Posterior vena cava (tissue), 2 donors: ENCODE measurements around the gene SNRNP35. TPM values are rescaled to one million over a fixed set of nuclear protein-coding genes. Genes with fewer than 3 reads are reported as not detected.
"Not testable (repeated sequence)": the region's sequence is repeated elsewhere in the genome, so short reads cannot be mapped to it uniquely, and the experiment has no call there.

Experiments
- DNase-seq: peaks from one replicate; pipeline ENCODE4 v3.0.0-alpha.2; 2020; ENCODE audit warnings: low spot score
- intact Hi-C, 2 donors: fragments of 100-400 bp; cut with DNase I; formaldehyde crosslinking; loops; one replicate each; pipeline versions ENCODE4 v1.14.1 to v1.14.2; 2022 to 2023
- long read RNA-seq, 2 donors: library from polyadenylated mRNA; unstranded; transcript quantifications; one replicate each; pipeline ENCODE4 v2.0.0, GENCODE V29; 2020 to 2021
- total RNA-seq, 2 donors: library from RNA; stranded (reverse); fragmentation: NEBNext Ultra II Directional; extraction: Animal tissue kit (Norgen Biotek cat#: 25700); gene quantifications; one replicate each; pipeline ENCODE4 v1.2.1, GENCODE V29; 2021
- donor health status: DM: yes; HTN: yes; CAD: no.
- donor health status: DM: yes; HTN: yes; CAD: no.

The SNRNP35 gene
- total RNA-seq, result 10 to 100 TPM; 11.9 to 16.9 TPM
- long read RNA-seq, donor 1, partial matches to known transcripts, result 0 of 3 reads
- long read RNA-seq, donor 1, other reads (novel, unspliced or antisense), result 1 of 3 reads
- long read RNA-seq, donor 2, transcript SNRNP35-203 (2 exons, 1,975 nt), result major isoform, 22 of 30 reads
- long read RNA-seq, donor 2, partial matches to known transcripts, result 0 of 30 reads
- long read RNA-seq, donor 2, other reads (novel, unspliced or antisense), result 5 of 30 reads

- peak; percentile 94 for DNase-seq
- intact Hi-C loops, result no loop called here
These were observed at the start of gene SNRNP35 for GRCh38 chr12:123457980-123458779. SNRNP35 (plus strand) TSS chr12:123458139; CDS start chr12:123465541, 7,402 bp downstream.

GRCh38 chr12:123408619-123409018 lies 49.3 kb upstream of the SNRNP35 start:
- intact Hi-C loops, DNase-seq: not testable (repeated sequence)

- intact Hi-C loops, DNase-seq: not testable (repeated sequence)
These were observed 48.5 kb upstream of the SNRNP35 start for GRCh38 chr12:123409284-123410040.

GRCh38 chr12:123410041-123410412 lies 47.9 kb upstream of the SNRNP35 start:
- intact Hi-C loops, result no loop called here
- DNase-seq, result no peak

- intact Hi-C loops, result no loop called here
- DNase-seq, result no peak
These were observed 36.6 kb upstream of the SNRNP35 start for GRCh38 chr12:123421314-123421713.

GRCh38 chr12:123427036-123427769 lies 30.7 kb upstream of the SNRNP35 start:
- DNase-seq, result no peak
- intact Hi-C loops, result no loop called here

GRCh38 chr12:123428591-123428990 lies 29.3 kb upstream of the SNRNP35 start:
- no peak for DNase-seq
- intact Hi-C loops, result no loop called here

GRCh38 chr12:123429101-123429500 lies 28.8 kb upstream of the SNRNP35 start:
- intact Hi-C loops, DNase-seq: not testable (repeated sequence)

- intact Hi-C loops, result loop anchor here in 1 of 2 donors (10.0 kb wide), 1 partner anchor 47 kb away; the partner anchor contains the start of gene KMT5A
These were observed 25.8 kb upstream of the SNRNP35 start for GRCh38 chr12:123431951-123432817.

GRCh38 chr12:123433615-123434014 lies 24.3 kb upstream of the SNRNP35 start:
- no peak for DNase-seq
- intact Hi-C loops, result loop anchor here in 1 of 2 donors (10.0 kb wide), 1 partner anchor 49 kb away; the partner anchor contains the start of gene KMT5A

More at GRCh38 chr12:123431951-123432817, 25.8 kb upstream of the SNRNP35 start:
- not testable (repeated sequence) for DNase-seq

- intact Hi-C loops, result loop anchor here in 1 of 2 donors (10.0 kb wide), 1 partner anchor 51 kb away; the partner anchor contains the start of gene KMT5A
- no peak for DNase-seq
These were observed 22.3 kb upstream of the SNRNP35 start for GRCh38 chr12:123435636-123436016.

- intact Hi-C loops, result loop anchor here in 1 of 2 donors (10.0 kb wide), 1 partner anchor 51 kb away; the partner anchor contains the start of gene KMT5A
- DNase-seq, result peak; percentile 98
These were observed 21.6 kb upstream of the SNRNP35 start, which contains the start of gene RILPL2 for GRCh38 chr12:123436017-123436964. RILPL2 (minus strand) TSS chr12:123436684; CDS start chr12:123436420, 264 bp downstream.

- no peak for DNase-seq
These were observed 16.3 kb upstream of the SNRNP35 start for GRCh38 chr12:123441523-123442164.

GRCh38 chr12:123442774-123443173 lies 15.2 kb upstream of the SNRNP35 start:
- no peak for DNase-seq
- intact Hi-C loops, result no loop called here

More at GRCh38 chr12:123441523-123442164, 16.3 kb upstream of the SNRNP35 start:
- intact Hi-C loops, result no loop called here

- DNase-seq, result no peak
- intact Hi-C loops, result no loop called here
These were observed 13.6 kb upstream of the SNRNP35 start for GRCh38 chr12:123444092-123445026.
